HepG2 (cell line): Measurements from ENCODE around the gene ZNF281. TPM values are rescaled to one million over a fixed set of nuclear protein-coding genes. Genes with fewer than 3 reads are reported as not detected.

Experiments used
- AHR ChIP-seq: IDR thresholded peaks from 2 replicates; pipeline ENCODE4 v1.6.1; 2018; ENCODE audit warnings: missing genetic modification reagents, missing compliant biosample characterization
- BCL6 ChIP-seq: IDR thresholded peaks from 2 replicates; pipeline ENCODE4 v1.6.1; 2016; ENCODE audit warnings: missing genetic modification reagents, missing compliant biosample characterization
- CBX1 ChIP-seq: IDR thresholded peaks from one replicate; pipeline ENCODE4 v1.6.1; 2016; ENCODE audit warnings: antibody characterized with exemption, low read depth
- CCAR2 ChIP-seq: fragments of 200-400 bp; formaldehyde crosslinking; optimal IDR thresholded peaks from 2 replicates; pipeline ENCODE3; 2018; ENCODE audit warnings: low read depth, mild to moderate bottlenecking, low read length, moderate library complexity
- CHCHD3 ChIP-seq: sonication (generic); formaldehyde crosslinking; IDR thresholded peaks from 2 replicates; pipeline ENCODE4 v1.8.0; 2022; ENCODE audit warnings: mild to moderate bottlenecking, missing genetic modification reagents, moderate library complexity
- DR1 ChIP-seq: sonication (generic); formaldehyde crosslinking; IDR thresholded peaks from 2 replicates; pipeline ENCODE4 v1.8.0; 2021; ENCODE audit warnings: mild to moderate bottlenecking, missing genetic modification reagents, inconsistent platforms
- ELK4 ChIP-seq: sonication (generic); formaldehyde crosslinking; IDR thresholded peaks from 2 replicates; pipeline ENCODE4 v1.9.0; 2021; ENCODE audit warnings: missing genetic modification reagents, borderline replicate concordance
- EZH2 ChIP-seq: conservative IDR thresholded peaks from 2 replicates; pipeline ENCODE4 v1.6.1; 2012; ENCODE audit warnings: mild to moderate bottlenecking, low read depth, low read length, moderate library complexity
- HHEX ChIP-seq: IDR thresholded peaks from 2 replicates; pipeline ENCODE4 v1.6.1; 2016; ENCODE audit warnings: control low read depth
- HNF4G ChIP-seq, 2 experiments: sonication (generic) in 1 of 2; formaldehyde crosslinking in 1 of 2; IDR thresholded peaks; 2 replicates each; pipeline versions ENCODE4 v1.4.0 to v1.6.1; 2011 to 2020; ENCODE audit warnings: borderline replicate concordance in 2 of 2, low read depth in 2 of 2, mild to moderate bottlenecking in 2 of 2, low read length in 1 of 2, missing genetic modification reagents in 1 of 2, moderate library complexity in 1 of 2
- KLF13 ChIP-seq: sonication (generic); formaldehyde crosslinking; IDR thresholded peaks from 2 replicates; pipeline ENCODE4 v1.4.0; 2020; ENCODE audit warnings: mild to moderate bottlenecking, missing genetic modification reagents
- PAF1 ChIP-seq: IDR thresholded peaks from 2 replicates; pipeline ENCODE4 v1.6.1; 2016; ENCODE audit warnings: missing genetic modification reagents, missing compliant biosample characterization
- SMAD3 ChIP-seq: sonication (generic); formaldehyde crosslinking; IDR thresholded peaks from 2 replicates; pipeline ENCODE4 v1.4.0; 2020; ENCODE audit warnings: missing genetic modification reagents
- SSRP1 ChIP-seq: IDR thresholded peaks from 2 replicates; pipeline ENCODE4 v1.6.1; 2016; ENCODE audit warnings: control low read depth
- THAP8 ChIP-seq: sonication (generic); formaldehyde crosslinking; IDR thresholded peaks from 2 replicates; pipeline ENCODE4 v1.5.1; 2020; ENCODE audit warnings: missing genetic modification reagents, mild to moderate bottlenecking, borderline replicate concordance
- ZBTB2 ChIP-seq: sonication (generic); formaldehyde crosslinking; IDR thresholded peaks from 2 replicates; pipeline ENCODE4 v1.8.0; 2022; ENCODE audit warnings: low read depth, missing genetic modification reagents
- ZBTB7A ChIP-seq: sonication (generic); formaldehyde crosslinking; IDR thresholded peaks from 2 replicates; pipeline ENCODE4 v1.8.0; 2022; ENCODE audit warnings: mild to moderate bottlenecking, missing genetic modification reagents
- ZFAT ChIP-seq: sonication (generic); formaldehyde crosslinking; conservative IDR thresholded peaks from 2 replicates; pipeline ENCODE4 v1.8.1; 2023; ENCODE audit warnings: missing genetic modification reagents, inconsistent platforms
- ZFP36 ChIP-seq: fragments of 150-350 bp; IDR thresholded peaks from 2 replicates; pipeline ENCODE4 v1.6.1; 2018; ENCODE audit warnings: borderline replicate concordance, low read length, low read depth; ENCODE audit not compliant: partially characterized antibody
- ZFP62 ChIP-seq: sonication (generic); formaldehyde crosslinking; IDR thresholded peaks from 2 replicates; pipeline ENCODE4 v1.4.0; 2020; ENCODE audit warnings: missing genetic modification reagents
- ZNF263 ChIP-seq: sonication (generic); formaldehyde crosslinking; IDR thresholded peaks from 2 replicates; pipeline ENCODE4 v1.4.0; 2020; ENCODE audit warnings: missing genetic modification reagents
- ZNF329 ChIP-seq: sonication (generic); formaldehyde crosslinking; IDR thresholded peaks from 2 replicates; pipeline ENCODE4 v1.9.0; 2021; ENCODE audit warnings: low read depth, mild to moderate bottlenecking, missing genetic modification reagents
- ZNF543 ChIP-seq: sonication (generic); formaldehyde crosslinking; IDR thresholded peaks from 2 replicates; pipeline ENCODE4 v1.4.0; 2020; ENCODE audit warnings: mild to moderate bottlenecking, missing genetic modification reagents
- ZNF598 ChIP-seq: sonication (generic); formaldehyde crosslinking; IDR thresholded peaks from 2 replicates; pipeline ENCODE4 v1.5.1; 2020; ENCODE audit warnings: mild to moderate bottlenecking, missing genetic modification reagents, borderline replicate concordance
- ZNF616 ChIP-seq: sonication (generic); formaldehyde crosslinking; IDR thresholded peaks from 2 replicates; pipeline ENCODE4 v1.5.0; 2020; ENCODE audit warnings: low read depth, mild to moderate bottlenecking, missing genetic modification reagents
- ZNF788 ChIP-seq: sonication (generic); formaldehyde crosslinking; IDR thresholded peaks from 2 replicates; pipeline ENCODE4 v1.5.0; 2020; ENCODE audit warnings: mild to moderate bottlenecking, missing genetic modification reagents, borderline replicate concordance
- ZNF790 ChIP-seq: sonication (generic); formaldehyde crosslinking; IDR thresholded peaks from 2 replicates; pipeline ENCODE4 v1.8.0; 2022; ENCODE audit warnings: missing genetic modification reagents, mild to moderate bottlenecking, borderline replicate concordance
- ZNF83 ChIP-seq: sonication (generic); formaldehyde crosslinking; IDR thresholded peaks from 2 replicates; pipeline ENCODE4 v1.4.0; 2020; ENCODE audit warnings: missing genetic modification reagents, mild to moderate bottlenecking, borderline replicate concordance
- ZSCAN31 ChIP-seq: sonication (generic); formaldehyde crosslinking; IDR thresholded peaks from 2 replicates; pipeline ENCODE4 v1.5.0; 2020; ENCODE audit warnings: low read depth, mild to moderate bottlenecking, missing genetic modification reagents
- polyA plus RNA-seq, 8 experiments: library from polyadenylated mRNA; depleted of rRNA in 3 of 8; stranded (reverse) in 7 of 8; unstranded in 1 of 8; fragments of >200 nt; fragmentation: Illumina TruSeq in 4 of 8; extraction: Trizol in 4 of 8; gene quantifications; 2 replicates each; pipeline versions ENCODE4 v1.2.1 to v1.2.3, GENCODE V29; 2011 to 2016; ENCODE audit warnings: low read depth in 4 of 8, missing spikeins in 1 of 8, mixed read lengths in 1 of 8; ENCODE audit not compliant: insufficient read depth in 1 of 8
- total RNA-seq, 5 experiments: library from RNA; depleted of rRNA; stranded (reverse); fragments of >200 nt; fragmentation: Illumina TruSeq; extraction: Trizol; gene quantifications; 2 replicates each; pipeline ENCODE4 v1.2.3, GENCODE V29; 2016; ENCODE audit warnings: low read depth in 1 of 5

The ZNF281 gene
- total and polyA plus RNA-seq, 2 of the 13 experiments (the other 11 are each of a cell fraction or from before 2014, with no cell fraction given) = 7.7 to 20.6 TPM

- no peak for TF ChIP-seq ELK4 (CRISPR knock-in tag)
- TF ChIP-seq AHR (CRISPR knock-in tag) = no peak
- no peak for TF ChIP-seq ZNF616 (CRISPR knock-in tag)
- peak; percentile 58; the same call in 1 of the 2 replicates for TF ChIP-seq ZBTB2 (CRISPR knock-in tag)
- no peak for TF ChIP-seq EZH2
- no peak for TF ChIP-seq ZFP36
- no peak for TF ChIP-seq CHCHD3 (CRISPR knock-in tag)
- TF ChIP-seq ZFAT = no peak
- no peak; the same call in 1 of the 2 replicates for TF ChIP-seq BCL6 (CRISPR knock-in tag)
- no peak for TF ChIP-seq THAP8 (CRISPR knock-in tag)
- TF ChIP-seq CBX1 = no peak
- TF ChIP-seq HNF4G (IDR thresholded peaks at IDR 0.05; ENCODE audit: borderline replicate concordance, low read depth, low read length) = no peak
- TF ChIP-seq HNF4G (CRISPR knock-in tag; IDR thresholded peaks at IDR 0.05; ENCODE audit: borderline replicate concordance, low read depth) = no peak
- TF ChIP-seq ZSCAN31 = no peak
- no peak for TF ChIP-seq ZNF790 (CRISPR knock-in tag)
- TF ChIP-seq ZNF598 = peak; percentile 45; the same call in 1 of the 2 replicates
- no peak for TF ChIP-seq ZBTB7A (CRISPR knock-in tag)
- TF ChIP-seq DR1 = no peak
- TF ChIP-seq ZNF329 = peak; percentile 60; the same call in 1 of the 2 replicates
- TF ChIP-seq ZFP62 = no peak
- no peak for TF ChIP-seq SSRP1 (CRISPR knock-in tag)
- TF ChIP-seq ZNF788 (CRISPR knock-in tag) = no peak; the same call in 1 of the 2 replicates
- TF ChIP-seq ZNF263 (CRISPR knock-in tag) = no peak
- TF ChIP-seq SMAD3 (CRISPR knock-in tag) = 0 out of 2 replicates have a peak, but pooled peaks have one; percentile 40
- no peak for TF ChIP-seq HHEX (CRISPR knock-in tag)
- TF ChIP-seq ZNF543 (CRISPR knock-in tag) = 0 out of 2 replicates have a peak, but pooled peaks have one; percentile 68
- TF ChIP-seq PAF1 (CRISPR knock-in tag) = no peak
- no peak for TF ChIP-seq ZNF83 (CRISPR knock-in tag)
- no peak for TF ChIP-seq CCAR2
- TF ChIP-seq KLF13 (CRISPR knock-in tag) = no peak
Observed at GRCh38 chr1:200409761-200410565, at the start of gene ZNF281 (continued).
